Measurements from ENCODE around the gene INO80.

DNA sequence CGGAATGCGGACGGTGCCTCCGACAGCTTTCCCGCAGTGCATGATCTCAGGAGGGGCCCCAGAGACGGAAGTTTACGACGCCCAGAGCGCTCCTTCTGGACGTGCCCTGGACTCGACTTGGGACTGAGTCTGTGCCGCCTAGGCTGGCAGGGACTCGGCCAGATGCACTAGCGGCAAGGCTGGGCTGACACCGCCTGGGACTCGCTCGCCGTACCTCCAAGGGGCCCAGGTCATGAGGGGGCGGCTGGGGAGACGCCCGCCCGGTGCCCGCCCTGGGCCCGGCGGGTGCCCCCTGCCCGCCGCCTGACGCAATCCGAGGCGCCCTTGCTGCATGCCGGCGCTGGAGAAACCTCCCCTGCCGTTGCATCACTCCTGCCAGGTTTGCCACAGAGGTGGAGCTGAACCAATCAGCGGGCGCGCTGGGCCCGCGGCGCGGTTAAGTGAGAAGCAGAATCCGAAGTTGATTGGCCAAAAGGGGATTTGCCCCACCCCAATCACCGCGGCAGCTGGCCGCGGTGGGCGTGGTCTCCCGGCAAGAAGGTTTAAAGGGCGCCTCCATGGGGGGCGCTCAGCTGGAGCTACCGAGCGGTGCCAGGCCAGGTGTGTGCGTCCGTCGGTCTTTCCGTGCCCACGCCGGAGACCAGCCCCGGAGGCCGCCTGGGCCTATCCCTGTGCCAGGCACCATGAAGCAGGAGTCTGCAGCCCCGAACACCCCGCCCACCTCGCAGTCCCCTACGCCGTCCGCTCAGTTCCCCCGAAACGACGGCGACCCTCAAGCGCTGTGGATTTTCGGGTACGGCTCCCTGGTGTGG is 163.0 kb downstream of the INO80 start, which contains the start of gene CHAC1:
- peak; percentile 74 to 75 for TF ChIP-seq POLR2A (IDR thresholded peaks at IDR 0.05)
- TF ChIP-seq, protein P1, sequence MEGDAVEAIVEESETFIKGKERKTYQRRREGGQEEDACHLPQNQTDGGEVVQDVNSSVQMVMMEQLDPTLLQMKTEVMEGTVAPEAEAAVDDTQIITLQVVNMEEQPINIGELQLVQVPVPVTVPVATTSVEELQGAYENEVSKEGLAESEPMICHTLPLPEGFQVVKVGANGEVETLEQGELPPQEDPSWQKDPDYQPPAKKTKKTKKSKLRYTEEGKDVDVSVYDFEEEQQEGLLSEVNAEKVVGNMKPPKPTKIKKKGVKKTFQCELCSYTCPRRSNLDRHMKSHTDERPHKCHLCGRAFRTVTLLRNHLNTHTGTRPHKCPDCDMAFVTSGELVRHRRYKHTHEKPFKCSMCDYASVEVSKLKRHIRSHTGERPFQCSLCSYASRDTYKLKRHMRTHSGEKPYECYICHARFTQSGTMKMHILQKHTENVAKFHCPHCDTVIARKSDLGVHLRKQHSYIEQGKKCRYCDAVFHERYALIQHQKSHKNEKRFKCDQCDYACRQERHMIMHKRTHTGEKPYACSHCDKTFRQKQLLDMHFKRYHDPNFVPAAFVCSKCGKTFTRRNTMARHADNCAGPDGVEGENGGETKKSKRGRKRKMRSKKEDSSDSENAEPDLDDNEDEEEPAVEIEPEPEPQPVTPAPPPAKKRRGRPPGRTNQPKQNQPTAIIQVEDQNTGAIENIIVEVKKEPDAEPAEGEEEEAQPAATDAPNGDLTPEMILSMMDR (IDR thresholded peaks at IDR 0.05) = no peak
